Gastrocnemius medialis (tissue), 4 donors: Measurements from ENCODE around the gene TMEM171.

Source experiments
- POLR2A ChIP-seq, 2 donors: fragments of 450-650 bp; IDR thresholded peaks; one replicate each; pipeline ENCODE4 v1.6.1; 2017; ENCODE audit warnings: antibody characterized with exemption in 2 of 2, mild to moderate bottlenecking in 2 of 2, moderate library complexity in 2 of 2
- TF ChIP-seq, protein P1 (sequence below), 5 experiments: fragments of 450-650 bp in 3 of 5; fragments of 200-600 bp in 2 of 5; sonication (generic) in 2 of 5; IDR thresholded peaks in 4 of 5; conservative IDR thresholded peaks in 1 of 5; 1 replicate in 4 of 5; 2 replicates in 1 of 5; pipeline ENCODE4 v1.5.1; 2016 to 2019; ENCODE audit warnings: antibody characterized with exemption in 5 of 5, mild to moderate bottlenecking in 3 of 5, moderate library complexity in 3 of 5

GRCh38 chr5:73119451-73120157 is 771 bp upstream of the TMEM171 start:
- TF ChIP-seq, protein P1, sequence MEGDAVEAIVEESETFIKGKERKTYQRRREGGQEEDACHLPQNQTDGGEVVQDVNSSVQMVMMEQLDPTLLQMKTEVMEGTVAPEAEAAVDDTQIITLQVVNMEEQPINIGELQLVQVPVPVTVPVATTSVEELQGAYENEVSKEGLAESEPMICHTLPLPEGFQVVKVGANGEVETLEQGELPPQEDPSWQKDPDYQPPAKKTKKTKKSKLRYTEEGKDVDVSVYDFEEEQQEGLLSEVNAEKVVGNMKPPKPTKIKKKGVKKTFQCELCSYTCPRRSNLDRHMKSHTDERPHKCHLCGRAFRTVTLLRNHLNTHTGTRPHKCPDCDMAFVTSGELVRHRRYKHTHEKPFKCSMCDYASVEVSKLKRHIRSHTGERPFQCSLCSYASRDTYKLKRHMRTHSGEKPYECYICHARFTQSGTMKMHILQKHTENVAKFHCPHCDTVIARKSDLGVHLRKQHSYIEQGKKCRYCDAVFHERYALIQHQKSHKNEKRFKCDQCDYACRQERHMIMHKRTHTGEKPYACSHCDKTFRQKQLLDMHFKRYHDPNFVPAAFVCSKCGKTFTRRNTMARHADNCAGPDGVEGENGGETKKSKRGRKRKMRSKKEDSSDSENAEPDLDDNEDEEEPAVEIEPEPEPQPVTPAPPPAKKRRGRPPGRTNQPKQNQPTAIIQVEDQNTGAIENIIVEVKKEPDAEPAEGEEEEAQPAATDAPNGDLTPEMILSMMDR (IDR thresholded peaks at IDR 0.05 in 4 of 5, conservative IDR thresholded peaks at IDR 0.05 in 1 of 5), result no peak
- TF ChIP-seq POLR2A (IDR thresholded peaks at IDR 0.05), result no peak
